HL-60 (cell line): ENCODE measurements around the gene PIP5K1B.

Source experiments
- DNase-seq, 2 experiments: peaks; one replicate each; pipeline ENCODE4 v3.0.0-alpha.2; 2010 to 2020; ENCODE audit warnings: low read depth in 1 of 2, low spot score in 1 of 2
- H3K27ac ChIP-seq: fragments of 250-450 bp; sonication (Bioruptor Pico); replicated peaks from 2 replicates; pipeline ENCODE4 v1.5.1; 2020; ENCODE audit warnings: mild to moderate bottlenecking, moderate library complexity
- H3K27me3 ChIP-seq: fragments of 250-450 bp; sonication (Bioruptor Pico); 2 replicates; pipeline ENCODE4 v1.5.1; 2021; ENCODE audit warnings: mild to moderate bottlenecking, moderate library complexity; ENCODE audit not compliant: insufficient read depth, poor library complexity, severe bottlenecking
- H3K4me3 ChIP-seq: replicated peaks from 2 replicates; pipeline ENCODE4 v1.5.1; 2011; ENCODE audit warnings: mild to moderate bottlenecking, control low read depth, low read length; ENCODE audit not compliant: insufficient read depth
- GABPA ChIP-seq: IDR thresholded peaks from 2 replicates; pipeline ENCODE4 v1.6.1; 2012; ENCODE audit warnings: low read depth
- POLR2AphosphoS5 ChIP-seq: IDR thresholded peaks from 2 replicates; pipeline ENCODE4 v1.6.1; 2012; ENCODE audit warnings: low read depth
- SPI1 ChIP-seq: IDR thresholded peaks from 2 replicates; pipeline ENCODE4 v1.6.1; 2012; ENCODE audit warnings: low read depth, mild to moderate bottlenecking, borderline replicate concordance
- TF ChIP-seq, protein P1 (sequence below): IDR thresholded peaks from 2 replicates; pipeline ENCODE4 v1.6.1; 2012; ENCODE audit warnings: low read depth; ENCODE audit not compliant: insufficient replicate concordance
- TF ChIP-seq, protein P2 (sequence below): IDR thresholded peaks from one replicate; pipeline ENCODE4 v1.5.1; 2011; ENCODE audit warnings: low read length, control low read depth, inconsistent platforms; ENCODE audit not compliant: insufficient read depth

PIP5K1B gene

DNA sequence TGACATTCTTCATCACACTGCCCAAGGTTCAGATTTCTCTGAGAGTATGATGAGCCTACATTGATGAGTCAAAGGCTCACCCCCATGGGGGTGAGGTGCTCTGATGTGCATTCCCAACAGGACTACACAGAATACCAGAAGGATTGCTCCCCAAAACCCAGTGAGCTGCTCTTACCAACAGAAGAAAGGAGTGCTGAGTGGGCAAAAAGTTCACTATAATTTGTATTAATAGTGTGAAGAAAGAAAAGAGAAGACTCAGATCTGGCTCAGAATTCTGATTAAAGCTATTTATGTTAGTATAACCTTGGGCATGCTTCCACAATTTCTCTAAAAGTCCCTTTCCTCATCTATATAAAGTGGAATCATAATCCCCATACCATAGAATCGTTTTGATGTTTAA, 262.8 kb downstream of the PIP5K1B start:
- Histone ChIP-seq H3K4me3 (no peak overlapping the region), H3K27me3 (no peaks in the 10 kb centered on the region), H3K27ac (no peak overlapping the region)
- no peak for DNase-seq
- TF ChIP-seq, protein P1, sequence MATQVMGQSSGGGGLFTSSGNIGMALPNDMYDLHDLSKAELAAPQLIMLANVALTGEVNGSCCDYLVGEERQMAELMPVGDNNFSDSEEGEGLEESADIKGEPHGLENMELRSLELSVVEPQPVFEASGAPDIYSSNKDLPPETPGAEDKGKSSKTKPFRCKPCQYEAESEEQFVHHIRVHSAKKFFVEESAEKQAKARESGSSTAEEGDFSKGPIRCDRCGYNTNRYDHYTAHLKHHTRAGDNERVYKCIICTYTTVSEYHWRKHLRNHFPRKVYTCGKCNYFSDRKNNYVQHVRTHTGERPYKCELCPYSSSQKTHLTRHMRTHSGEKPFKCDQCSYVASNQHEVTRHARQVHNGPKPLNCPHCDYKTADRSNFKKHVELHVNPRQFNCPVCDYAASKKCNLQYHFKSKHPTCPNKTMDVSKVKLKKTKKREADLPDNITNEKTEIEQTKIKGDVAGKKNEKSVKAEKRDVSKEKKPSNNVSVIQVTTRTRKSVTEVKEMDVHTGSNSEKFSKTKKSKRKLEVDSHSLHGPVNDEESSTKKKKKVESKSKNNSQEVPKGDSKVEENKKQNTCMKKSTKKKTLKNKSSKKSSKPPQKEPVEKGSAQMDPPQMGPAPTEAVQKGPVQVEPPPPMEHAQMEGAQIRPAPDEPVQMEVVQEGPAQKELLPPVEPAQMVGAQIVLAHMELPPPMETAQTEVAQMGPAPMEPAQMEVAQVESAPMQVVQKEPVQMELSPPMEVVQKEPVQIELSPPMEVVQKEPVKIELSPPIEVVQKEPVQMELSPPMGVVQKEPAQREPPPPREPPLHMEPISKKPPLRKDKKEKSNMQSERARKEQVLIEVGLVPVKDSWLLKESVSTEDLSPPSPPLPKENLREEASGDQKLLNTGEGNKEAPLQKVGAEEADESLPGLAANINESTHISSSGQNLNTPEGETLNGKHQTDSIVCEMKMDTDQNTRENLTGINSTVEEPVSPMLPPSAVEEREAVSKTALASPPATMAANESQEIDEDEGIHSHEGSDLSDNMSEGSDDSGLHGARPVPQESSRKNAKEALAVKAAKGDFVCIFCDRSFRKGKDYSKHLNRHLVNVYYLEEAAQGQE, result no peak
- TF ChIP-seq GABPA (no peak), SPI1 (no peak)
- TF ChIP-seq, protein P2, sequence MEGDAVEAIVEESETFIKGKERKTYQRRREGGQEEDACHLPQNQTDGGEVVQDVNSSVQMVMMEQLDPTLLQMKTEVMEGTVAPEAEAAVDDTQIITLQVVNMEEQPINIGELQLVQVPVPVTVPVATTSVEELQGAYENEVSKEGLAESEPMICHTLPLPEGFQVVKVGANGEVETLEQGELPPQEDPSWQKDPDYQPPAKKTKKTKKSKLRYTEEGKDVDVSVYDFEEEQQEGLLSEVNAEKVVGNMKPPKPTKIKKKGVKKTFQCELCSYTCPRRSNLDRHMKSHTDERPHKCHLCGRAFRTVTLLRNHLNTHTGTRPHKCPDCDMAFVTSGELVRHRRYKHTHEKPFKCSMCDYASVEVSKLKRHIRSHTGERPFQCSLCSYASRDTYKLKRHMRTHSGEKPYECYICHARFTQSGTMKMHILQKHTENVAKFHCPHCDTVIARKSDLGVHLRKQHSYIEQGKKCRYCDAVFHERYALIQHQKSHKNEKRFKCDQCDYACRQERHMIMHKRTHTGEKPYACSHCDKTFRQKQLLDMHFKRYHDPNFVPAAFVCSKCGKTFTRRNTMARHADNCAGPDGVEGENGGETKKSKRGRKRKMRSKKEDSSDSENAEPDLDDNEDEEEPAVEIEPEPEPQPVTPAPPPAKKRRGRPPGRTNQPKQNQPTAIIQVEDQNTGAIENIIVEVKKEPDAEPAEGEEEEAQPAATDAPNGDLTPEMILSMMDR, result no peak

DNA sequence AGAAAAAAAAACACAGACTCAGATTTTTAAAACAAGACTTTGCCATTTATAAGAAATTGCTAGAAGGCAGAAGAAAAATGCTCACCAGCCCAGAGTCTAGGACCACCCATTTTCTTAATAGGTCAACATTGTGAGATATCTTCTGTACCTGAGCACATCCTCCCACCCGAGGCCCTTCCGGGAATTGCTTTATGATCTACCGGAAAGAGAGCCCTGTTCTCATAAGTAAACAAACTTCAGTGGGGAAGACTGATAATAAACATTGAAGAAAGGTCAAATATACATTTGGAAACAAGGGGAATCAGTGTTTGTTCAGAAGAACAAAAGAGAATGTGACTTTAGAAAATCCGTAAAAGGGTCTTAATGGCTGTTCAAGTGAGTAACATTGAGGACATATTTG, 264.5 kb downstream of the PIP5K1B start:
- Histone ChIP-seq H3K27me3 (no peaks in the 10 kb centered on the region), H3K4me3 (no peak overlapping the region), H3K27ac (no peak overlapping the region)
- TF ChIP-seq GABPA, result no peak
- DNase-seq, result no peak

DNA sequence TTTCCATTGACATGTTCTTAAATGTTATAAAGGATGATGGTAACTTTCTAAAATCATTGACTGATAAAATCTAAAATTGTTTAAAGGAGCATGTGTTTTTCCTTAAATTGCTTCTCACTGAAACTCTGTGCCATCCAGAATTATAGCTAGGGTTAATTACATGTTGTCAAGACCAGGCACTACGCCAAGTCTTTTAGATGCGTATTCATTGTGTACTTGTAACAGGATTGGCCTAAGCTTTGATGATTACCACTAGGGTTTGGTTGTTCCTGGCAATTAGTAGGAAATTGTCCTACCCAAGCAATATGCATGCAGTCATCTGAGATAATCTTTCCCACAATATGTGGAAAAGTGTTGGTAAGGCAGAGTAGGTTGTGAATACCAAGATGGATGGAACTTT, 265.1 kb downstream of the PIP5K1B start:
- DNase-seq, result no peak
- no peak overlapping the region for H3K4me3 ChIP-seq

DNA sequence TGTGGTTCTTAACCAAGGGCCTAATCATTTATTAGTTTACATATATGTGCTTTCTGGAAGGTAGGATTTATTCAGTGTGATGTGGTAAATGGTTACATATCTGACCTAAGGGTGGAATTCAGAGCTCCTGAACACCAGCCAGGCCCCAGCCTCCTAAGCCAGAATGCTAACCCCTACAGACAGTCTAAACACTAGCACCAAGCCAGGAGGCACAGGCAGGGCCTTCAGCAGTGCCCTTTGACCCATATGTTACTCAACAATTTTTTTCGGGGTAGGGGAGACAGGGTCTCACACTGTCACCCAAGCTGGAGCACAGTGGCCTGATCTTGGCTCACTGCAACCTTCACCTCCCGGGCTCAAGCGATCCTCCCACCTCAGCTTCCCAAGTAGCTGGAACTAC, 268.6 kb downstream of the PIP5K1B start:
- no peaks in the 10 kb centered on the region for H3K27me3 ChIP-seq
- H3K4me3 ChIP-seq, result no peak overlapping the region
- DNase-seq, result no peak
- no peak overlapping the region for H3K27ac ChIP-seq
- TF ChIP-seq SPI1 (no peak), POLR2AphosphoS5 (no peak), GABPA (no peak)
- TF ChIP-seq, protein P1, result no peak
- TF ChIP-seq, protein P2, result no peak

More for the DNA sequence above, 265.1 kb downstream of the PIP5K1B start:
- TF ChIP-seq SPI1, result no peak
- TF ChIP-seq GABPA, result no peak
- TF ChIP-seq, protein P1, result no peak
- no peak for TF ChIP-seq POLR2AphosphoS5
- TF ChIP-seq, protein P2, result no peak
- Histone ChIP-seq H3K27ac (no peak overlapping the region), H3K27me3 (no peaks in the 10 kb centered on the region)
